K562 treated with DMSO at 1 percent for 24 hours (cell line): ENCODE measurements around the gene RPL10. TPM values are rescaled to one million over a fixed set of nuclear protein-coding genes. Genes with fewer than 3 reads are reported as not detected.

ENCODE experiments used
- total RNA-seq: library from RNA; unstranded; fragments of 300-600 nt; gene quantifications from 2 replicates; pipeline ENCODE4 v1.2.3, GENCODE V29; 2022; ENCODE audit warnings: low read depth; ENCODE audit not compliant: insufficient read depth

Gene RPL10
- 11,901 and 12,258 TPM in 2 replicates for total RNA-seq

GRCh38 chrX:154397888-154398667 lies at the start of gene RPL10:
Gene RPL10, plus strand, starts transcription at chrX:154398377. Its CDS starts 143 bp downstream, at chrX:154398520.

GRCh38 chrX:154374313-154375155 lies 23.6 kb upstream of the RPL10 start, which contains the start of gene FLNA:
Gene FLNA, minus strand, starts transcription at chrX:154374634. Its CDS starts 3,389 bp downstream, at chrX:154371245.

GRCh38 chrX:154378799-154379568 lies 19.2 kb upstream of the RPL10 start, which contains the start of gene EMD:
Gene EMD, plus strand, starts transcription at chrX:154379295. Its CDS starts 190 bp downstream, at chrX:154379485.

GRCh38 chrX:154409222-154409871 lies 11.2 kb downstream of the RPL10 start, which contains the start of gene DNASE1L1:
Gene DNASE1L1, minus strand, starts transcription at chrX:154409254. Its CDS starts 3,686 bp downstream, at chrX:154405568.

GRCh38 chrX:154428176-154429171 lies 30.3 kb downstream of the RPL10 start, which contains the start of gene ATP6AP1:
Gene ATP6AP1, plus strand, starts transcription at chrX:154428677. Its CDS starts 16 bp downstream, at chrX:154428693.

GRCh38 chrX:154436983-154437752 lies 39.0 kb downstream of the RPL10 start, which contains the start of gene GDI1:
Gene GDI1, plus strand, starts transcription at chrX:154437154. Its CDS starts 101 bp downstream, at chrX:154437255.

GRCh38 chrX:154443992-154444754 lies 46.0 kb downstream of the RPL10 start, which contains the start of gene FAM50A:
Gene FAM50A, plus strand, starts transcription at chrX:154444141. Its CDS starts 95 bp downstream, at chrX:154444236.

Other genes starting within 250 kb of the RPL10 start
- gene OPN1MW, start 215.8 kb upstream of the RPL10 start, total RNA-seq = not detected in 2 replicates
- gene OPN1MW2, start 178.6 kb upstream of the RPL10 start, total RNA-seq = not detected in 2 replicates
- not detected in 2 replicates for gene OPN1MW3, start 140.8 kb upstream of the RPL10 start, total RNA-seq
- gene TEX28, start 103.3 kb upstream of the RPL10 start, total RNA-seq = not detected in 2 replicates
- gene TKTL1, start 102.6 kb upstream of the RPL10 start, total RNA-seq = 2.7 and 2.9 TPM in 2 replicates
- 439 and 455 TPM in 2 replicates for gene FLNA, start 23.7 kb upstream of the RPL10 start, total RNA-seq
- 91.3 and 103 TPM in 2 replicates for gene EMD, start 19.1 kb upstream of the RPL10 start, total RNA-seq
- 33.9 and 36.1 TPM in 2 replicates for gene DNASE1L1, start 10.9 kb downstream of the RPL10 start, total RNA-seq
- 50.3 and 60.2 TPM in 2 replicates for gene TAFAZZIN, start 13.2 kb downstream of the RPL10 start, total RNA-seq
- 233 TPM in 2 replicates for gene ATP6AP1, start 30.3 kb downstream of the RPL10 start, total RNA-seq
- 124 and 126 TPM in 2 replicates for gene GDI1, start 38.8 kb downstream of the RPL10 start, total RNA-seq
- 212 and 228 TPM in 2 replicates for gene FAM50A, start 45.8 kb downstream of the RPL10 start, total RNA-seq
- gene PLXNA3, start 59.9 kb downstream of the RPL10 start, total RNA-seq = 9.9 and 11.4 TPM in 2 replicates
- gene LAGE3, start 80.9 kb downstream of the RPL10 start, total RNA-seq = 276 and 296 TPM in 2 replicates
- gene UBL4A, start 88.2 kb downstream of the RPL10 start, total RNA-seq = 85.5 and 100 TPM in 2 replicates
- 53.6 and 59.5 TPM in 2 replicates for gene SLC10A3, start 92.3 kb downstream of the RPL10 start, total RNA-seq
- gene FAM3A, start 117.9 kb downstream of the RPL10 start, total RNA-seq = 134 and 149 TPM in 2 replicates
- 279 and 293 TPM in 2 replicates for gene G6PD, start 148.5 kb downstream of the RPL10 start, total RNA-seq
- gene IKBKG, start 149.2 kb downstream of the RPL10 start, total RNA-seq = 61.0 and 63.2 TPM in 2 replicates
- gene CTAG1A, start 186.8 kb downstream of the RPL10 start, total RNA-seq = not detected in 2 replicates
- not detected in 2 replicates for gene CTAG1B, start 220.9 kb downstream of the RPL10 start, total RNA-seq